GM23338 (cell line): ENCODE results near the gene RNF150. TPM values are rescaled to one million over a fixed set of nuclear protein-coding genes. Genes with fewer than 3 reads are reported as not detected.

ENCODE experiments used
- ATAC-seq: fragments of 200-7000 bp; cut with Tn5 transposase; 3 replicates; pipeline ENCODE4 v1.9.1; 2020
- DNase-seq: peaks from one replicate; pipeline ENCODE4 v3.0.0-alpha.2; 2015; ENCODE audit warnings: low spot score
- H2AFZ ChIP-seq: fragments of 200-600 bp; sonication (generic); 2 replicates; pipeline ENCODE4 v1.8.0; 2016; ENCODE audit warnings: antibody characterized with exemption, mild to moderate bottlenecking, moderate library complexity
- H3F3A ChIP-seq: fragments of 200-600 bp; sonication (generic); replicated peaks from 2 replicates; pipeline ENCODE4 v1.8.0; 2017; ENCODE audit warnings: antibody characterized with exemption, mixed run types, low read depth
- H3K27ac ChIP-seq: fragments of 200-600 bp; sonication (generic); 2 replicates; pipeline ENCODE4 v1.6.1; 2016; ENCODE audit warnings: low read depth
- H3K27me3 ChIP-seq: fragments of 200-600 bp; sonication (generic); 2 replicates; pipeline ENCODE4 v1.8.0; 2016; ENCODE audit warnings: mild to moderate bottlenecking, mixed run types, moderate library complexity; ENCODE audit not compliant: insufficient read depth
- H3K36me3 ChIP-seq: fragments of 200-600 bp; sonication (generic); 2 replicates; pipeline ENCODE4 v1.8.0; 2016; ENCODE audit warnings: mild to moderate bottlenecking; ENCODE audit not compliant: insufficient read depth
- H3K4me1 ChIP-seq: fragments of 200-600 bp; sonication (generic); 2 replicates; pipeline ENCODE4 v1.8.0; 2016; ENCODE audit warnings: mild to moderate bottlenecking, moderate library complexity; ENCODE audit not compliant: insufficient read depth
- H3K4me2 ChIP-seq: fragments of 200-600 bp; sonication (generic); 2 replicates; pipeline ENCODE4 v1.7.1; 2017; ENCODE audit warnings: mixed run types
- H3K4me3 ChIP-seq: fragments of 200-600 bp; sonication (generic); 2 replicates; pipeline ENCODE4 v1.6.1; 2016; ENCODE audit warnings: mixed run types
- H3K79me2 ChIP-seq: fragments of 200-600 bp; sonication (generic); replicated peaks from 2 replicates; pipeline ENCODE4 v1.8.0; 2017; ENCODE audit warnings: mild to moderate bottlenecking; ENCODE audit not compliant: insufficient read depth
- H3K9me2 ChIP-seq: fragments of 200-600 bp; sonication (generic); 2 replicates; pipeline ENCODE4 v1.8.0; 2017; ENCODE audit not compliant: insufficient read depth
- H4K20me1 ChIP-seq: fragments of 200-600 bp; sonication (generic); replicated peaks from 2 replicates; pipeline ENCODE4 v1.8.0; 2017; ENCODE audit warnings: mild to moderate bottlenecking; ENCODE audit not compliant: insufficient read depth
- H3K27ac Mint-ChIP-seq: 2 replicates; pipeline ENCODE4 v1.8.0; 2020; ENCODE audit warnings: inconsistent platforms, mild to moderate bottlenecking, moderate library complexity, mixed read lengths
- H3K27me3 Mint-ChIP-seq: 3 replicates; pipeline ENCODE4 v1.8.0; 2022; ENCODE audit warnings: low read depth, mild to moderate bottlenecking, moderate library complexity, mixed read lengths, inconsistent platforms; ENCODE audit not compliant: insufficient read depth, poor library complexity
- H3K36me3 Mint-ChIP-seq: 3 replicates; pipeline ENCODE4 v1.8.0; 2021; ENCODE audit warnings: low read depth, mild to moderate bottlenecking, inconsistent platforms, moderate library complexity, mixed read lengths
- H3K4me1 Mint-ChIP-seq: 3 replicates; pipeline ENCODE4 v1.8.0; 2020; ENCODE audit warnings: mild to moderate bottlenecking, inconsistent platforms, mixed read lengths
- H3K4me3 Mint-ChIP-seq: 3 replicates; pipeline ENCODE4 v1.8.0; 2021; ENCODE audit warnings: moderate library complexity, mild to moderate bottlenecking, inconsistent platforms, mixed read lengths
- H3K9me3 Mint-ChIP-seq: 3 replicates; pipeline ENCODE4 v1.8.0; 2020; ENCODE audit warnings: moderate library complexity, mild to moderate bottlenecking, inconsistent platforms, mixed read lengths
- CREB1 ChIP-seq: fragments of 250-450 bp; sonication (Bioruptor Pico); IDR thresholded peaks from 2 replicates; pipeline ENCODE4 v1.5.0; 2020; ENCODE audit warnings: low read depth, mild to moderate bottlenecking, moderate library complexity
- CTCF ChIP-seq, 2 experiments: fragments of 200-600 bp in 1 of 2; sonication (generic) in 1 of 2; conservative IDR thresholded peaks; 2 replicates each; pipeline versions ENCODE4 v1.5.1 to v1.6.1; 2016 to 2017; ENCODE audit warnings: antibody characterized with exemption in 2 of 2, low read depth in 2 of 2, mild to moderate bottlenecking in 2 of 2, moderate library complexity in 1 of 2
- JUNB ChIP-seq: IDR thresholded peaks from one replicate; pipeline ENCODE4 v1.6.1; 2016; ENCODE audit warnings: antibody characterized with exemption; ENCODE audit not compliant: unreplicated experiment
- STAT1 ChIP-seq: IDR thresholded peaks from one replicate; pipeline ENCODE4 v1.6.1; 2016; ENCODE audit warnings: antibody characterized with exemption; ENCODE audit not compliant: unreplicated experiment
- ZNF331 ChIP-seq: fragments of 250-450 bp; sonication (Bioruptor Pico); IDR thresholded peaks from 2 replicates; pipeline ENCODE4 v1.5.0; 2020; ENCODE audit warnings: low read depth, mild to moderate bottlenecking, moderate library complexity
- ZNF462 ChIP-seq: fragments of 250-450 bp; sonication (Bioruptor Pico); IDR thresholded peaks from 2 replicates; pipeline ENCODE4 v1.5.0; 2020; ENCODE audit warnings: mild to moderate bottlenecking, moderate library complexity
- polyA plus RNA-seq: library from polyadenylated mRNA; unstranded; fragments of >200 nt; fragmentation: Nextera tagmentation; extraction: Ambion mirVana; gene quantifications from 2 replicates; pipeline ENCODE4 v1.2.1, GENCODE V29; 2016
- total RNA-seq: library from RNA; depleted of rRNA; stranded (reverse); fragments of >200 nt; shearing (Covaris generic); gene quantifications from 2 replicates; pipeline ENCODE4 v1.2.3, GENCODE V29; 2014

The RNF150 gene
- total and polyA plus RNA-seq, 2 experiments from 2014 or later, result 1.3 to 6.1 TPM

- TF ChIP-seq ZNF462 (CRISPR knock-in tag) (no peak), STAT1 (no peak), JUNB (no peak), CTCF (conservative IDR thresholded peaks at IDR 0.05; ENCODE audit: low read depth in 2 of 2) (no peak), ZNF331 (no peak)
Measured at GRCh38 chr4:140887467-140887866, 245.8 kb downstream of the RNF150 start (continued).

GRCh38 chr4:140884431-140885058 is 248.7 kb downstream of the RNF150 start:
- 0 out of 2 replicates have a peak, but pooled peaks cover 4% of the 10 kb centered on the region for H3K4me1 ChIP-seq
- H3K27ac ChIP-seq, result no peak overlapping the region
- no peak overlapping the region for H3K4me2 ChIP-seq
- Mint-ChIP-seq H3K36me3 (no peaks in the 10 kb centered on the region), H3K4me1 (peaks cover 8% of the 10 kb centered on the region; the same call in 2 of the 3 replicates), H3K27ac (0 out of 2 replicates have a peak overlapping the region, but pooled peaks have one; percentile 33), H3K4me3 (no peak overlapping the region), H3K9me3 (peaks cover 4% of the 10 kb centered on the region; the same call in 2 of the 3 replicates), H3K27me3 (peaks cover 3% of the 10 kb centered on the region)
- no peaks in the 10 kb centered on the region for H3K36me3 ChIP-seq
- H3K9me2 ChIP-seq, result no peaks in the 10 kb centered on the region
- peak overlapping the region; percentile 75; the same call in 1 of the 2 replicates for H2AFZ ChIP-seq
- H3F3A ChIP-seq, result no peaks in the 10 kb centered on the region
- peak; percentile 94 for DNase-seq
- H3K79me2 ChIP-seq, result no peaks in the 10 kb centered on the region
- H3K27me3 ChIP-seq, result no peaks in the 10 kb centered on the region
- TF ChIP-seq CTCF (conservative IDR thresholded peaks at IDR 0.05; ENCODE audit: low read depth in 2 of 2) (peak; percentile 83 to 93), CREB1 (CRISPR knock-in tag) (no peak)
- ATAC-seq, result peak; percentile 98
- H4K20me1 ChIP-seq, result no peaks in the 10 kb centered on the region
- H3K4me3 ChIP-seq, result no peak overlapping the region
